ENCODE data around the gene ABCG5.

ABCG5 gene

DNA sequence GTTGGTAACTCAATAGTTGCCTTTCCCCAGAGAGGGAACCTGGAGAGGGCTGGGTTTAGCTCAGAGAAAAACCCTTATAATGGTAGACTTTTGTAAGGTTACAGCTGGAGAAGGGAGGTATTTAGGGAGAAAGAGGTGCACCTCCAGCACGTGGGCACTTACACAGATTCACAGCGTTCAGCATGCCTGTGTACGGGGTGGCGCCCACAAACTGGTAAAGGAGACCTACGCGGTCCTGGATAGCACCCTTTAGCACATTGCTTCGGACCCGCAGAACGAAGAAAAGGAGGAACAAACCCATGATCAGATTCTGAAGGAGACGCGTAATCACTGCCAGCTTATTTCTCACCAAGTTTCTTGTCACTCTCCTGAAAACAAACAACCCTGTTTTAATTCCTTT, 14.9 kb downstream of the ABCG5 start:
- no peak overlapping the region for H3K4me3 ChIP-seq (ENCODE audit: low read depth, low read length)
- TF ChIP-seq, protein P1, sequence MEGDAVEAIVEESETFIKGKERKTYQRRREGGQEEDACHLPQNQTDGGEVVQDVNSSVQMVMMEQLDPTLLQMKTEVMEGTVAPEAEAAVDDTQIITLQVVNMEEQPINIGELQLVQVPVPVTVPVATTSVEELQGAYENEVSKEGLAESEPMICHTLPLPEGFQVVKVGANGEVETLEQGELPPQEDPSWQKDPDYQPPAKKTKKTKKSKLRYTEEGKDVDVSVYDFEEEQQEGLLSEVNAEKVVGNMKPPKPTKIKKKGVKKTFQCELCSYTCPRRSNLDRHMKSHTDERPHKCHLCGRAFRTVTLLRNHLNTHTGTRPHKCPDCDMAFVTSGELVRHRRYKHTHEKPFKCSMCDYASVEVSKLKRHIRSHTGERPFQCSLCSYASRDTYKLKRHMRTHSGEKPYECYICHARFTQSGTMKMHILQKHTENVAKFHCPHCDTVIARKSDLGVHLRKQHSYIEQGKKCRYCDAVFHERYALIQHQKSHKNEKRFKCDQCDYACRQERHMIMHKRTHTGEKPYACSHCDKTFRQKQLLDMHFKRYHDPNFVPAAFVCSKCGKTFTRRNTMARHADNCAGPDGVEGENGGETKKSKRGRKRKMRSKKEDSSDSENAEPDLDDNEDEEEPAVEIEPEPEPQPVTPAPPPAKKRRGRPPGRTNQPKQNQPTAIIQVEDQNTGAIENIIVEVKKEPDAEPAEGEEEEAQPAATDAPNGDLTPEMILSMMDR (conservative IDR thresholded peaks at IDR 0.05; ENCODE audit: low read depth, low read length), result no peak
- DNase-seq (ENCODE audit: low read depth), result no peak

GRCh38 chr2:43822839-43823238, 15.8 kb downstream of the ABCG5 start:
- TF ChIP-seq, protein P1 (conservative IDR thresholded peaks at IDR 0.05; ENCODE audit: low read depth, low read length), result no peak
- no peak for DNase-seq (ENCODE audit: low read depth)
- no peak overlapping the region for H3K4me3 ChIP-seq (ENCODE audit: low read depth, low read length)

GRCh38 chr2:43819491-43820163, 19.0 kb downstream of the ABCG5 start:
- H3K4me3 ChIP-seq (ENCODE audit: low read depth, low read length), result no peak overlapping the region
- DNase-seq (ENCODE audit: low read depth), result no peak
- TF ChIP-seq, protein P1 (conservative IDR thresholded peaks at IDR 0.05; ENCODE audit: low read depth, low read length), result no peak

DNA sequence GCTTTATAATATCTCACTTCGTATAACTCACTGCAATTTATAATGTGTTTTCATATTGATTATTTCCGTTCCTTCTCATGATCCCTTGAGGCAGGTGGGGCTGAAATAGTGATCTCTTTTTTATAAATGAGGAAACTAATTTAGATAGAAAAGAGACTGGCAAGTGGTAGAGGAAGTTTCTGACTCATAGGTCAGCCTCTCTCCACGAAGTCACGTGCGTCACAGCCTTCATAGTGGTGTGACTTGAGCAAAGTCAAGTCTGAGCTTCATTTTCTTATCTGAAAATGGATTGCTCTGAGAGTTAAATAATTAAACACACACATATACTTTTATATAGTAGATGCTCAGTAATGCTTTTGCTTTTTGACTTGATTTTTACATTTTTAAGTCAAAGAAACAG, 19.9 kb downstream of the ABCG5 start:
- TF ChIP-seq, protein P1 (conservative IDR thresholded peaks at IDR 0.05; ENCODE audit: low read depth, low read length), result no peak
- peak; percentile 75 for DNase-seq (ENCODE audit: low read depth)
- H3K4me3 ChIP-seq (ENCODE audit: low read depth, low read length), result no peak overlapping the region

DNA sequence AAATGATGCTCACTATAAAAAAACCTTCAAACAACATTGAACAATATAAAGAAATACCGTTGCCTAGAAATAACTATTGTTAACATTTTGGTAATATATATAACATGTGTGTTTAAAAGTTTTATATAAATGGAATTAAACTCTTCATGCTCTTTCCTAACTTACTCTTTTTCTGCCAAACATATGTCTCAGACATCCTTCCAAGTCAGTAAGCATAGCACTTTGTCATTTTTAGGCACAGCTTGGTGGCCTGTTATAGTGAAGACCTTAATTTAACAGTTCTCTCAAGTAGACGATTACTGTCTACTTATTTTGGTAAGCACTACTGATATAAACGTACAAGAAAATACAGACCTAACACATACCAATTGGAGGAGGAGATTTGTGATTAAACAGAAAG, 23.9 kb downstream of the ABCG5 start:
- TF ChIP-seq, protein P1 (conservative IDR thresholded peaks at IDR 0.05; ENCODE audit: low read depth, low read length), result no peak
- no peak overlapping the region for H3K4me3 ChIP-seq (ENCODE audit: low read depth, low read length)
- DNase-seq (ENCODE audit: low read depth), result no peak

DNA sequence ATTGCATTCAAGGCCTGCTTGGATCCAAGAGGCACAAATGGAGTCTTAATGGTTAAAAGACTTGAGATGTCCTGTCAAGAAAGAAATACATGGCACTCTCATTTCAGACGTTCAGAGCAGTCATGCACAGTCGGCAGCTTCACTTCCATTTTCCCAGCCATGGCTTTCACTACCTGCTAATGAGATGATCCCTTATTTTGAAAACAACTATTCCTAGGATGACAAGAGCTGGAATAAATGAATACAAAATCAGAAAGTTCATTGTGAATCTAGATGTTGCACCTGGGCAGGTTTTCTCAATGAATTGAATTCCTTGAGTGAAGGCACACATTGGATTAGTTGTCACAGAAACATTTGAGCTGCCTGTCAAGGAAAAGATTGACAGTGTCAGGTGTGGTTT, 25.7 kb downstream of the ABCG5 start:
- TF ChIP-seq, protein P1 (conservative IDR thresholded peaks at IDR 0.05; ENCODE audit: low read depth, low read length), result no peak
- no peak overlapping the region for H3K4me3 ChIP-seq (ENCODE audit: low read depth, low read length)
- no peak for DNase-seq (ENCODE audit: low read depth)

DNA sequence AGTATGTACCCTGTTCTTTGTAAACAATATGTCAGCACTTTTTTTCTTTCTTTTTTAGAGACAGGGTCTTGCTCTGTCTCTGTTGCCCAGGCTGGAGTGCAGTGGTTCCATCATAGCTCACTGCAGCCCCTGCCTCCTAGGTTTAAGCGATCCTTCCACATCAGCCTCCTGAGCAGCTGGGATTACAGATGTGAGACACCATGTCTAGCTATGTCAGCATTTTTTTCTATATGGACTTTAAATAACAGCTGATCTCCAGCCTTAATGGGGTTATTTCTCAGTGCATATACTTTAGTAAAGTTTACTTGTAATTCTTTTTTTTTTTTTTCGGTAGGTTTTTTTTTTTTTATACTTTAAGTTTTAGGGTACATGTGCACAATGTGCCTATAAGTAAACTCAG, 26.6 kb downstream of the ABCG5 start:
- TF ChIP-seq, protein P1 (conservative IDR thresholded peaks at IDR 0.05; ENCODE audit: low read depth, low read length), result no peak
- no peak overlapping the region for H3K4me3 ChIP-seq (ENCODE audit: low read depth, low read length)
- DNase-seq (ENCODE audit: low read depth), result no peak

Measured in choroid plexus epithelial cell (primary cell).